ENCODE data around the gene GMDS.

GRCh38 chr6:1784422-1784884, 461.0 kb downstream of the GMDS start:
- TF ChIP-seq CTCF (conservative IDR thresholded peaks at IDR 0.05 in 1 of 2, IDR thresholded peaks at IDR 0.05 in 1 of 2; ENCODE audit: low read depth in 1 of 2, low read length in 2 of 2) (no peak), EZH2 (IDR thresholded peaks at IDR 0.05; ENCODE audit: low read length, missing control alignments) (no peak)

Data from fibroblast of lung (primary cell).